ENCODE results near the gene TRIM74.
"Not testable (repeated sequence)": the region's sequence is repeated elsewhere in the genome, so short reads cannot be mapped to it uniquely, and the experiment has no call there.

- not testable (repeated sequence) for TF ChIP-seq CTCF, POLR2A (IDR thresholded peaks at IDR 0.05)
Observed at GRCh38 chr7:72963056-72963455, 6.2 kb downstream of the TRIM74 start.

All from thyroid gland (tissue), 4 donors.